ENCODE results near the gene SMIM41. TPM values are rescaled to one million over a fixed set of nuclear protein-coding genes. Genes with fewer than 3 reads are reported as not detected.

Gene SMIM41
- total RNA-seq, 1 donor: 0.42 TPM

DNA sequence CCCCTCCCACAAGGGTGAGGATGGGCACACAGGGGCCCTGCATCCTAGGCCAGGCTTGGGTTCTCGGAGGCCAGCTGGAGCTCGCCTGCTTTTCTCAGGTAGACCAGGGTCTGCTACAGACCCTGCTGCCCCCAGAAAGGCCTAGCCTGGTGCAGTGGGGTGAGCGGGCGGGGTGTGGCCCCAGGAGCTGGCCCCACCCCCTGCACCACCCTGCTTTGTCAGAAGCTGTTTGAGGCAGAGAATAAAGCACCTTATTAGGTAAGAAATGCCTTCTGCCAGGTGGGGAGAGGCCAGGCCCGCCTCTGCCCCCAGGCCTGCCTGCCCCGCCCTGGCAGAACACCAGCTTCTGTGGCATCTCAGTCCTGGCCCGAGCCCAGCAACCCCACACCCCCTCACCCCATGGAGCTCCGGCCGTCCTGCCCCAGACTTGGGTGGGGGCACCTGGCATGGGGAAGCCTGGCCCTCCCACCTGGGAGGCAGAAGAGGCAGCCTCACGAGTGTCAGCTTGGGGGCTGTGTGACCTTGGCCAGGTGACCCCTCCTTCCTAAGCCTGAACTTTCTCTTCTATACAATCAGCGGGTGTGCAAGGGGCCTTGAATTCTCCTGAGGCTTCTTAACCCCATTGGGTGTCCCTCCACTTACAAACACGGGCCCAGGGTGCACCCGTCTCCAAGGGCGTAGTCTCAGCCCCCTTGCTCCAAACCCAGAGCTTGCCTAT, 69.1 kb downstream of the SMIM41 start:
- Histone ChIP-seq H3K4me3 (ENCODE audit: low read length) (no peak overlapping the region), H3K27me3 (ENCODE audit: insufficient read depth, low read length) (no peaks in the 10 kb centered on the region), H3K9me3 (ENCODE audit: low read depth, low read length) (no peaks in the 10 kb centered on the region), H3K4me1 (ENCODE audit: insufficient read depth, low read length) (peaks cover 4% of the 10 kb centered on the region)

DNA sequence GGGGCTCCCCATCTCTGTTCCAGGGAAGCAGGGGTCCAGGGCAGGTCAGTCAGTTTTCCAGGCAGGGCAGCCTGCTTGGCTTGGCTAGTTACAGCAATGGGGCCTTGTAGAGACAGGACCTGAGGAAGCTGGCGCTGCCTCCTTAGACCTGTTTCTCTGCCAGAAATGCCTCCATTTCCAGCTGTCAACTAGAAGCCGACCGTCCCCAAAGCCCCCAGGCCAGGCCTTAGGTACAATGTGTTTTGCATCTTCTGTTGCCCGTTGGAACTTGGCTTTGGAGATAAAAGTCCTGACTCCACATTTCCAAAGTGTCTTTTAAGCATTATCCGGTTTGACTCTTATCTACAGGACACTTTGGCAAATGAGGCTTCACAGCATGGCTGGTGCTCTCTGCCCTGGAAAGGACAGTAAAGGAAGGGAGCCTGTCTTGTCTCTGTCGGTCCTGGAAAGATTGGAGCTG, 69.7 kb downstream of the SMIM41 start:
- peaks cover 4% of the 10 kb centered on the region for H3K4me1 ChIP-seq (ENCODE audit: insufficient read depth, low read length)
- H3K27me3 ChIP-seq (ENCODE audit: insufficient read depth, low read length): no peaks in the 10 kb centered on the region
- no peak overlapping the region for H3K4me3 ChIP-seq (ENCODE audit: low read length)
- H3K9me3 ChIP-seq (ENCODE audit: low read depth, low read length): no peaks in the 10 kb centered on the region

DNA sequence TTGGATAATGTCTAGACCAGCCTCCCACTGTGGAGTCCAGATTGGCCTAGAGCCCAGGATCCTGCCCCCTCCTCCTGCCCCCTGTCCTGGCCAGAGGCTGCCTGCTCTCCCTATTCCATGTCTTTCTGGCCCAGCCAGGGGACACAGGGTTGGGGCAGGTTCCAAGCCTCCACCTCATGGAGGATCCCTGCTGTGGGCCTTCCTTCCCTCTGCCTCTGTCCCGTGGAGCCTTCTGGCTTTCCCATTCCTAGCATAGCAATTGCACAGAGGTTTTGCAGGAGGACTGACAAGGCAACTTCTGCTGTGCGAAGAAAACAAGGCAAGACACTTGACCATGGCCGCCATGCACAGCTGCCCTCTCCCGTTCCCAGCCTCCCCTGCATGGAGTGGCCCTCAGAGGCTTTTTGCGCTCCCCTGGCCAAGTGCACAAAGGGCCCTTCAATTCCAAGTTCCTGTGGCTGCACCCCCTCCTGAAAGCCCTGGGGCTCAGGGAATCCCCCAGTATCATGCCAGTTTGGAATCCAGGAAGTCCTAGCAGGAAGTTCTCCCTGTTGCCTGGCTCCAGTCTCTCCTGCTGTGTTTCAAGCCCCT, 70.2 kb downstream of the SMIM41 start:
- Histone ChIP-seq H3K27me3 (ENCODE audit: insufficient read depth, low read length) (no peaks in the 10 kb centered on the region), H3K9me3 (ENCODE audit: low read depth, low read length) (no peaks in the 10 kb centered on the region), H3K4me1 (ENCODE audit: insufficient read depth, low read length) (peaks cover 4% of the 10 kb centered on the region), H3K4me3 (ENCODE audit: low read length) (no peak overlapping the region)

DNA sequence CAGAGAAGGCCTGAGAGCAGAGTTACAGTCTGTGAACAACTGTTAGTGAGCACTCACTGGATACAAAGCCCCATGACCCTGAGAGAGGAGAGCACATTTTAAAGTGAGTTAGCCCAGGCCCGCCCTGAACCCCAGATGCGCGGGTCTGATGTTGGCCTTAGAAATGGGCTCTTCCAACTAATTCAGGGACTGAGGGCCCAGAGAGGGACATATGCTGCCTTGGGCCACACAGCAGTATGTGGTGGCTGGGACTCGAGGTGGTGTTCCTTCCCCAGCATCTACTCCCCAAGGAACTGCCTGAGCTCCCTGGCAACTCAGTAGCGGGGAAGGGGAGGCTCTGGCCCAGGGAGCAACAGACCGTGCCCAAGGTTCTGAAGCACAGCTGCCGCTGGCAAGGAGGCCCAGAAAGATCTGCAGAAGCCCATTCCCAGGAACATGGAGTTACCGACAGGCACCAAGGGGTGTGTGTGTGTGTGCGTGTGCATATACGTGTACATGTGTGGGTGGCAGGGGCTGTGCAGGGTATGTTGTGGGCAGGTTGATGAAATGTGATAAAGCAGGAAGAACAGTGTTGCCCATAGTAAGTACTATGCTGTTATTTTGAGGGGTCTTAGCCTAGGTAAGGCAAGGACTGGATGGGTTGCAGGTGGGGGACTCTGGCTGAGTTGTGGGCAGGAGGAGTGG, 71.8 kb downstream of the SMIM41 start:
- no peaks in the 10 kb centered on the region for H3K27me3 ChIP-seq (ENCODE audit: insufficient read depth, low read length)
- no peak overlapping the region for H3K4me3 ChIP-seq (ENCODE audit: low read length)
- H3K4me1 ChIP-seq (ENCODE audit: insufficient read depth, low read length): peaks cover 18% of the 10 kb centered on the region
- H3K9me3 ChIP-seq (ENCODE audit: low read depth, low read length): no peaks in the 10 kb centered on the region

DNA sequence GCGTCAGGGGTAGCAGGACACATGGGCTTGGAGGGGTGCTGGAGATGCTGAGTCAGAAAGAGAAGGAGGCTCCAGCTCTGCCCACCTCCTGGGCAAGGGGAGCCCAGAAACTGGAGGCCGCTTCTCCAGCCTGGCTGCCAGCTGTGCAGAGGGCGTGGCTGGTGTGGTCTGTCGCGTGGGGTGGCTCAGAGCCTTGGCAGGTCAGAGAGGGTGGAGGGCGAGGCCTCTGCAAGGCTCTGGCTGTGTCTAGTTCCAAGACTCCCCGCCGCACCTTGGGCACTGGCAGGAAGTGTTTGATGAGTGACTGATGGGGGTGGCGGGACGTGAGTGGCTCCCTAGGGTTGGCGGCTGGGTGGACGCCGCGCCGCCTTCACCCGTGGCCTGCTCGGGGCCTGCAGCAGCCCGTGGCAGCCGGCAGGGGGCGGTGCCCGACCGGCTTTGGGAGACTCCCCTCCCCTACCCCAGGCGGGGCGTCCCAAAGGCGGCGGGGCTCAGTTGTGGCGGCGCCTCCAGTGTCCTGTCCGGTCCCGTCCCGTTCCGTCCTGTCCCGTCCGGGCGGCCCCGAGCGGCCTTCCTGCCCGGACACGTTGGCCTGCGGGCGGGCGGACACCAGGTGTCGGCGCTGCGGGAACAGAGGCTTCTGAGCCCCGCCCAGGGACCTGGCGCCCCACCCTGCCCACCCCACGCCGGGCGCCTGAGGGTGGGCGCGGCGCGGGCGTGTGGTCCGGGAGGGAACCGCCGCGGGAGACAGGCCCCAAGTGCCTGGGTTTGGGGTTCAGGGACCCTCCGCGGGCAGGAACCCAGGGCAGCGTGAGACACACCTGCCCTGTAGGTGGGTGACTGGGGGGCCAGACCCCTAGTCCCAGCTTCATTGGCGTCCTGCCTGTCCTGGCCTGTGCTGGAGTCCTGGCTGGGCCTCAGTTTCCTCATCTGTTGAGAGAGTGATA, 72.6 kb downstream of the SMIM41 start:
- Histone ChIP-seq H3K4me3 (ENCODE audit: low read length) (no peak overlapping the region), H3K4me1 (ENCODE audit: insufficient read depth, low read length) (peaks cover 19% of the 10 kb centered on the region), H3K27me3 (ENCODE audit: insufficient read depth, low read length) (no peaks in the 10 kb centered on the region), H3K9me3 (ENCODE audit: low read depth, low read length) (no peaks in the 10 kb centered on the region)

DNA sequence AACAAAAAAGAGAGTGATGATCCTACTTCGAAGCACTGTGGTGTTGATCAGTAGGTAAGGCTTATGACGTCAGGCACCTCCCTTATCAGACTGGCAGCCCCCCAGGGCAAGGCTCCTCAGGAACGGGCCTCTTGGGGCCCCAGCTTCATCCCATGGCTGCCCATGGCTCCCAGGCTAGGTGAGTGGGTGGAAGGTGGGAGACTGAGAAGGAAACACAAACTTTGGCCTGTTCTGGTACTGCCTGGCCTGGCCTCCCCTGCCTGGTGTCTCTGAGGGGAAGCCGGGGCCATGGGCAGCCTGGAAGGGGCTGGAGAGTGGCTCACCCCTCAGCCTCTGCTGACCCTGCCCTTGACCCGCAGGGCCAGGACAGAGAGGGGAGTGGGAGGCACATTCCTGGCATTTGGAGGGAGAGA, 73.4 kb downstream of the SMIM41 start:
- Histone ChIP-seq H3K4me3 (ENCODE audit: low read length) (no peak overlapping the region), H3K4me1 (ENCODE audit: insufficient read depth, low read length) (peaks cover 19% of the 10 kb centered on the region), H3K9me3 (ENCODE audit: low read depth, low read length) (no peaks in the 10 kb centered on the region), H3K27me3 (ENCODE audit: insufficient read depth, low read length) (no peaks in the 10 kb centered on the region)

DNA sequence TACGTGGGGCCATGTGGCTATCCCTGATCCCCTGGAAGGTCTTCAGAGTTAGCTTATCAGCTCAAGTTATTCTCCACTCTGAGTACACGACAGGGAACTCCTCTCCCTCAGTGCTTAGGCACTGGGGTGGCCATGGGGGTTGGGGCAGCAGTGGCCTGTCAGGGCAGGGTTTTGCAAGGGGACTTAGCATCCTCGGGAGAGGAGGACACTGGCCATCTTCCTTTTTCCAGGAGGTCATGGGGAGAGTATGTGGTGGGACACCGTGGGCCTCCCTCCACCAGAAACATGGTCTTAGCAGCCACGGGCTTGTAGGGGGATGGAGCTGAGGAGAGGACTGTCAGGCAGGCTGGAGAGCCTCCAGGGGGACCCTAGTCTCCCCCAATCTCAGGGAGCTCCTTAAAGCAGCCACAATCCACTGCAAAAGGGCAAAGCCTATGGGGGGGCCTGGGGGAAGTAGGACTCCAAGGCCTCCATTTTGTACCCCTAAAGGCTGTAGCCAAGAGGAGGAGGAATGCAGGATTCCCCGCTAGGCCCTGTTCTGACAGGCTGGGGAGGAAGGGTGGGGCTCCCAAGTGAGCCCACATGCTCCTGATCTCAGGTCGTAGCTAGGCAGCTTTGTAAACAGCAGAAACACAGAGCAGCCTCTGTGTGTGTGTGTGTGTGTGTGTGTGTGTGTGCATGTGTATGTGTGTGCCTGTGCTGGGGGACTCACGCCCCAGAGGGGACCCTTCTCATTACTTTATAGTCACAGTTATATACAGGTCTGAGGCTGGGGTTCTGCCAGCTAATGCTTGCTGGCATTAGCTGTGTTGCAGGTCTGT, 75.8 kb downstream of the SMIM41 start:
- Histone ChIP-seq H3K9me3 (ENCODE audit: low read depth, low read length) (no peaks in the 10 kb centered on the region), H3K4me1 (ENCODE audit: insufficient read depth, low read length) (peaks cover 19% of the 10 kb centered on the region), H3K27me3 (ENCODE audit: insufficient read depth, low read length) (no peaks in the 10 kb centered on the region), H3K4me3 (ENCODE audit: low read length) (no peak overlapping the region)

DNA sequence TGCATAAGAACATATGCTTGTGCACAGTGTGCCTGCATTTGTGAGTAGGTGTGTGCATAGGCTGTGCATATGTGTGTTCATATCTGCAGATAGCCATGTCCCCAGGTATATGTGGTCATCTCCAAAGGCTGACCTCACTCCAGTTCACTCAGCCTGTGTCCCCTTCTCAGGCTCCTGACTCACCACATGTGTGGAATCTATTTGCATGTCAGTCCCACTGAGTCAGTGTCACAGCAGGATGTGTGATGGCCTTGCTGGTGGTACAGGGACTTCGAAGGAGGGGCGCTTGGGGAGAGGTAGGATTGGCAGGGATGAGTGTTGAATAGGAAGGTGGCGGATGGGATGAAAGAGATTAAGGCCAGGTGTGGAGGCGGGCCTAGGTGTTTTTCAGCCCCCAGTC, 76.8 kb downstream of the SMIM41 start:
- H3K4me1 ChIP-seq (ENCODE audit: insufficient read depth, low read length): peaks cover 19% of the 10 kb centered on the region
- H3K27me3 ChIP-seq (ENCODE audit: insufficient read depth, low read length): no peaks in the 10 kb centered on the region
- H3K4me3 ChIP-seq (ENCODE audit: low read length): no peak overlapping the region

DNA sequence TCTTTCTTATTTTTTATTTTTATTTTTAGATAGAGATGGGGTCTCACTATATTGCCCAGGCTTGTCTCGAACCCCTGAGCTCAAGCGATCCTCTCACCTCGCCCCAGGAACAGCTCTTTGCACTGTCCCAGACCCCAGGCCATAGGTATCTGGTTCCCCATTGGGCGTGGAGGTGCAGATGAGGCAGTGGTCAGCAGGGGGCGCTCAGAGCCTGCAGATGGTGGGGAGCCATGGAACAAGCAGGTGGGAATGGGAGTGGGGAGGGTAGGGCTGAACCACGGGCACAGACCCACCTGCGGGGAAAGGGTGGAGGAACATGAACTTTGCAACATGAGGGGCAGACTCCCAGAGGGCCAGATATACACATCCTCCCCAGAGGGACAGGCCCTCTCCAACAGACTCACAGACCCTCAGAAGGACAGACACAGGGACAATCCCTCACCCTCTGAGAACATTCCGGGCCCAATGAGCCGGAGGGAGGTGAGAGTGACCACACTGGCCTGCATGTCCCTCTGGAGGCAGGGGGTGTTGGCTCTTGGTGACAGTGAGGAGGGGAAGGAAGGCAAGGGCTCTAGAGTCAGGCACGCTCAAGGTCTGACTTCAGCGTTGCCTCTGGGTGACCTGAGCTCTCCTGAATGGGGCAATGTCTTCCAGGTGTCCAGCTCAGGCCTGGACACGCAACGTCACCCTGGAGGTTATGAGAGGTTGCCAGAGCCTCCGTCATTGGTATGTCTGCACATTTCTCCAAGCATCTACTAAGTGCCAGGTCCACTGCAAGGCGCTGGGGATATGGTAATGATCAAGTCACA, 77.5 kb downstream of the SMIM41 start:
- Histone ChIP-seq H3K4me1 (ENCODE audit: insufficient read depth, low read length) (peaks cover 17% of the 10 kb centered on the region), H3K9me3 (ENCODE audit: low read depth, low read length) (no peaks in the 10 kb centered on the region)

More for the DNA sequence above, 76.8 kb downstream of the SMIM41 start:
- H3K9me3 ChIP-seq (ENCODE audit: low read depth, low read length): no peaks in the 10 kb centered on the region

DNA sequence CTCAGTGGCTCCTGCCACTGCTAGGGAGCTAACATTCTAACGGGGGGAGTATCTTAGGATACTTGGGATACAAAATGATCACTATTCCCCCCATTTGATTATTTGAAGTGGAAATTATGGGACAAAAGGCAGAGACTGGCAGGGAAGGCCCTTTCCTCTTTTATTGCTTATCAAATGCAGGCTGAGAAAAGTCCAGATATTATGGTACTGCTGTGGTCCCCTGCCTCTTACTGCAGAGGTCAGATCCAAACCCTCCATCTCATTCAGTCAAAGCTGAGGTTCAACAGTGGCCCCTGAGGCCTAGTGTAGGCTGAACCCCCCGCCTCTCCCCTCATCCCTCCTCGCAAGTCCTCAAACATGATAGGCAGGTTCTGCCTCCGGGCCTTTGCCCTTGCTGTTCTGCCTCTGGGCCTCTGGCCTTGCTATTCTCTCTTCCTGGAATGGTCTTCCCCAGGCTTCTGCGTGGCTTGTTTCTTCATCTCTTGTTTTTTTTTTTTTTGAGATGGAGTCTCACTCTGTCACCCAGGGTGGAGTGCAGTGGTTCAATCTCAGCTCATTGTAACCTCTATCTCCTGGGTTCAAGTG, 78.2 kb downstream of the SMIM41 start:
- Histone ChIP-seq H3K27me3 (ENCODE audit: insufficient read depth, low read length) (no peaks in the 10 kb centered on the region), H3K4me1 (ENCODE audit: insufficient read depth, low read length) (peaks cover 15% of the 10 kb centered on the region), H3K4me3 (ENCODE audit: low read length) (no peak overlapping the region), H3K9me3 (ENCODE audit: low read depth, low read length) (no peaks in the 10 kb centered on the region)

More for the DNA sequence above, 77.5 kb downstream of the SMIM41 start:
- no peak overlapping the region for H3K4me3 ChIP-seq (ENCODE audit: low read length)
- H3K27me3 ChIP-seq (ENCODE audit: insufficient read depth, low read length): no peaks in the 10 kb centered on the region
